Duodenal mucosa (tissue), 2 donors: ENCODE data around the gene KRT82.

ENCODE experiments used
- H3K27ac ChIP-seq: one replicate; pipeline ENCODE4 v1.7.0; 2013; ENCODE audit warnings: low read depth, low read length
- H3K27me3 ChIP-seq, 2 donors: one replicate each; pipeline ENCODE4 v1.7.0; 2013; ENCODE audit warnings: low read length in 2 of 2, control low read depth in 1 of 2; ENCODE audit not compliant: insufficient read depth in 2 of 2, control insufficient read depth in 1 of 2
- H3K36me3 ChIP-seq, 2 donors: one replicate each; pipeline ENCODE4 v1.7.0; 2013; ENCODE audit warnings: low read length in 2 of 2, control low read depth in 1 of 2; ENCODE audit not compliant: insufficient read depth in 2 of 2, control insufficient read depth in 1 of 2
- H3K4me1 ChIP-seq, 2 donors: one replicate each; pipeline ENCODE4 v1.7.0; 2013; ENCODE audit warnings: low read length in 2 of 2, control low read depth in 1 of 2; ENCODE audit not compliant: insufficient read depth in 2 of 2, control insufficient read depth in 1 of 2
- H3K4me3 ChIP-seq, 2 donors: one replicate each; pipeline ENCODE4 v1.7.0; 2013; ENCODE audit warnings: low read length in 2 of 2, low read depth in 1 of 2
- H3K9ac ChIP-seq, 2 donors: one replicate each; pipeline ENCODE4 v1.7.0; 2013; ENCODE audit warnings: low read length in 2 of 2, low read depth in 1 of 2
- H3K9me3 ChIP-seq, 2 donors: one replicate each; pipeline ENCODE4 v1.7.0; 2013; ENCODE audit warnings: low read length in 2 of 2, control low read depth in 1 of 2; ENCODE audit not compliant: control insufficient read depth in 1 of 2

The KRT82 gene

GRCh38 chr12:52443966-52444365 is 37.8 kb upstream of the KRT82 start:
- H3K27me3 ChIP-seq, result peaks cover 0 to 5% of the 10 kb centered on the region in 2 donors
- peaks cover 5 to 7% of the 10 kb centered on the region in 2 donors for H3K4me1 ChIP-seq
- H3K36me3 ChIP-seq, result no peaks in the 10 kb centered on the region
- H3K9ac ChIP-seq, result no peak overlapping the region
- no peak overlapping the region for H3K4me3 ChIP-seq
- H3K27ac ChIP-seq, result no peak overlapping the region
- no peaks in the 10 kb centered on the region for H3K9me3 ChIP-seq

- peaks cover 0 to 5% of the 10 kb centered on the region in 2 donors for H3K27me3 ChIP-seq
- H3K9ac ChIP-seq, result no peak overlapping the region
- no peak overlapping the region for H3K4me3 ChIP-seq
Observed at GRCh38 chr12:52442600-52443061, 36.5 kb upstream of the KRT82 start.

GRCh38 chr12:52441320-52441911 is 35.3 kb upstream of the KRT82 start:
- Histone ChIP-seq H3K27ac (no peak overlapping the region), H3K36me3 (no peaks in the 10 kb centered on the region), H3K27me3 (peaks cover 0 to 5% of the 10 kb centered on the region in 2 donors), H3K9me3 (no peaks in the 10 kb centered on the region), H3K4me1 (peaks cover 24 to 32% of the 10 kb centered on the region in 2 donors), H3K9ac (no peak overlapping the region), H3K4me3 (no peak overlapping the region)

More at GRCh38 chr12:52442600-52443061, 36.5 kb upstream of the KRT82 start:
- no peaks in the 10 kb centered on the region for H3K36me3 ChIP-seq
- H3K4me1 ChIP-seq, result peaks cover 12 to 20% of the 10 kb centered on the region in 2 donors
- H3K27ac ChIP-seq, result no peak overlapping the region
- H3K9me3 ChIP-seq, result no peaks in the 10 kb centered on the region

GRCh38 chr12:52440821-52441319 is 34.7 kb upstream of the KRT82 start:
- no peaks in the 10 kb centered on the region for H3K36me3 ChIP-seq
- peaks cover 26 to 38% of the 10 kb centered on the region in 2 donors for H3K4me1 ChIP-seq
- H3K9me3 ChIP-seq, result no peaks in the 10 kb centered on the region
- H3K4me3 ChIP-seq, result no peak overlapping the region
- H3K9ac ChIP-seq, result no peak overlapping the region
- no peak overlapping the region for H3K27ac ChIP-seq
- H3K27me3 ChIP-seq, result peaks cover 0 to 5% of the 10 kb centered on the region in 2 donors

- no peaks in the 10 kb centered on the region for H3K36me3 ChIP-seq
- no peak overlapping the region for H3K27ac ChIP-seq
- H3K27me3 ChIP-seq, result peaks cover 0 to 5% of the 10 kb centered on the region in 2 donors
- H3K9me3 ChIP-seq, result no peaks in the 10 kb centered on the region
- H3K4me1 ChIP-seq, result peaks cover 26 to 38% of the 10 kb centered on the region in 2 donors
- no peak overlapping the region for H3K4me3 ChIP-seq
- no peak overlapping the region for H3K9ac ChIP-seq
Observed at GRCh38 chr12:52439845-52440244, 33.7 kb upstream of the KRT82 start.

GRCh38 chr12:52439420-52439819 is 33.3 kb upstream of the KRT82 start:
- H3K27ac ChIP-seq, result no peak overlapping the region
- H3K36me3 ChIP-seq, result no peaks in the 10 kb centered on the region
- no peak overlapping the region for H3K4me3 ChIP-seq
- H3K9ac ChIP-seq, result no peak overlapping the region
- peaks cover 0 to 5% of the 10 kb centered on the region in 2 donors for H3K27me3 ChIP-seq
- H3K9me3 ChIP-seq, result no peaks in the 10 kb centered on the region
- peaks cover 26 to 35% of the 10 kb centered on the region in 2 donors for H3K4me1 ChIP-seq

- Histone ChIP-seq H3K27me3 (peaks cover 0 to 5% of the 10 kb centered on the region in 2 donors), H3K9me3 (no peaks in the 10 kb centered on the region), H3K4me3 (no peak overlapping the region), H3K4me1 (peaks cover 26 to 32% of the 10 kb centered on the region in 2 donors), H3K36me3 (no peaks in the 10 kb centered on the region), H3K9ac (no peak overlapping the region), H3K27ac (no peak overlapping the region)
Observed at GRCh38 chr12:52438305-52439301, 32.5 kb upstream of the KRT82 start.

- Histone ChIP-seq H3K36me3 (no peaks in the 10 kb centered on the region), H3K4me1 (peaks cover 26 to 32% of the 10 kb centered on the region in 2 donors), H3K27me3 (peaks cover 5% of the 10 kb centered on the region in 2 donors)
Observed at GRCh38 chr12:52437508-52437907, 31.4 kb upstream of the KRT82 start.

GRCh38 chr12:52436828-52437474 is 30.8 kb upstream of the KRT82 start:
- Histone ChIP-seq H3K9ac (no peak overlapping the region), H3K4me1 (peaks cover 26 to 32% of the 10 kb centered on the region in 2 donors), H3K36me3 (no peaks in the 10 kb centered on the region), H3K27ac (no peak overlapping the region), H3K9me3 (no peaks in the 10 kb centered on the region), H3K27me3 (peaks cover 5 to 8% of the 10 kb centered on the region in 2 donors), H3K4me3 (no peak overlapping the region)

More at GRCh38 chr12:52437508-52437907, 31.4 kb upstream of the KRT82 start:
- H3K9me3 ChIP-seq, result no peaks in the 10 kb centered on the region
- no peak overlapping the region for H3K9ac ChIP-seq
- H3K27ac ChIP-seq, result no peak overlapping the region
- no peak overlapping the region for H3K4me3 ChIP-seq
